Bronchial epithelial cell (primary cell): ENCODE results near the gene PMEL. TPM values are rescaled to one million over a fixed set of nuclear protein-coding genes. Genes with fewer than 3 reads are reported as not detected.
"Not testable (repeated sequence)": the region's sequence is repeated elsewhere in the genome, so short reads cannot be mapped to it uniquely, and the experiment has no call there.

ENCODE experiments used
- DNase-seq: peaks from one replicate; pipeline ENCODE4 v3.0.0-alpha.2; 2010; ENCODE audit warnings: low read depth
- FAIRE-seq: peaks from 2 replicates; lab custom pipeline; 2011; peaks lifted over from hg19 to GRCh38; lab: Jason Lieb, UNC
- H3K27me3 ChIP-seq: 2 replicates; pipeline ENCODE4 v1.5.1; 2011; ENCODE audit warnings: low read length; ENCODE audit not compliant: control insufficient read depth, insufficient read depth
- H3K36me3 ChIP-seq: 2 replicates; pipeline ENCODE4 v1.5.1; 2011; ENCODE audit warnings: low read length; ENCODE audit not compliant: control insufficient read depth, insufficient read depth
- H3K4me3 ChIP-seq: 2 replicates; pipeline ENCODE4 v1.5.1; 2011; ENCODE audit warnings: mild to moderate bottlenecking, low read depth, low read length, control low read depth
- total RNA-seq: library from RNA; depleted of rRNA; stranded (reverse); fragments of >200 nt; gene quantifications from 2 replicates; pipeline ENCODE4 v1.2.1, GENCODE V29; 2014
- TF ChIP-seq, protein P1 (sequence below): IDR thresholded peaks from 2 replicates; pipeline ENCODE4 v1.5.1; 2011; ENCODE audit warnings: mild to moderate bottlenecking, moderate library complexity, low read length, control low read depth, inconsistent platforms; ENCODE audit not compliant: insufficient read depth, severe bottlenecking

Gene PMEL
- total RNA-seq, 1 donor from 2014 or later, result 2.6 TPM

DNA sequence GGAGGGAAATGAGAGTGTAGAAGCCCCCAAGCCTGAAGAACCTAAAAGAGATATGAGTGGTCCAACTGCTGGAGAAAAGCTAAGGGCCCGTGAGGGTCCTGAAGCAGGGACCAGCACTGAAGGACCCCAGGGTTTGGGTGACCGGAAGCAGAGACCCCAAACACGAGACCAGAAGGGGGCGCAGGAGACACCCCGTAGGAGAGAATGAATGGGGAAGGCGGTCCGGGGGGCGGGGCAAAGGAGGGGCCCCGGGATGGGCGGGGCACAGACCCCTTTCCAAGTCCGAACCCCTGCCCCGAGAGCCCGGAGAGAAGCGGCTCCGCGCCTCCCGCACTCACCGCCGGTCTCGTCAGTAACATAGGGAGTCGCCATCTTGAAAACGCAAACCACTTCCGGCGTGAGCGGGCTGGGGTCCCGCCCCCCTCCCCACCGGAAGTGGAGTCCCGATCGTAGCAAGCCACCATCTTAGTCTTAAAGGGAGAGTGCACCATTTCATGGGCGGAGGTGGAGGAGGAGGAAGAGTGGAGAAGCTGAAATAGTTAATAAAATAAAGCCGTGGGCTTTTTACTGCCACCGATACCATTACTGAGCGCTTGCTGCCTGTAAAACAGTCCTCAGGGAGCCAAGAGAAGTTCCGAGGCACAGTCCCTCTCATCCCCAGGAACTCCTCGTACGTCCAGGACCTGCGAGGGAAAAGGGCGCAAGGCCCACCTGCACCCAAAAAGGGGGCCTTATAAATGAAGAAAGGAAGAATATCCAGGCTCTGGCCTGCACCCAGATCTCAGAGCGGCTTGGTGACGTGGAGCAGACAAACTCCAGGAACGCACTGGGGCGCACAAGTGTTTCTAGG is 38.9 kb downstream of the PMEL start:
- peak; percentile 81 for DNase-seq
- TF ChIP-seq, protein P1, sequence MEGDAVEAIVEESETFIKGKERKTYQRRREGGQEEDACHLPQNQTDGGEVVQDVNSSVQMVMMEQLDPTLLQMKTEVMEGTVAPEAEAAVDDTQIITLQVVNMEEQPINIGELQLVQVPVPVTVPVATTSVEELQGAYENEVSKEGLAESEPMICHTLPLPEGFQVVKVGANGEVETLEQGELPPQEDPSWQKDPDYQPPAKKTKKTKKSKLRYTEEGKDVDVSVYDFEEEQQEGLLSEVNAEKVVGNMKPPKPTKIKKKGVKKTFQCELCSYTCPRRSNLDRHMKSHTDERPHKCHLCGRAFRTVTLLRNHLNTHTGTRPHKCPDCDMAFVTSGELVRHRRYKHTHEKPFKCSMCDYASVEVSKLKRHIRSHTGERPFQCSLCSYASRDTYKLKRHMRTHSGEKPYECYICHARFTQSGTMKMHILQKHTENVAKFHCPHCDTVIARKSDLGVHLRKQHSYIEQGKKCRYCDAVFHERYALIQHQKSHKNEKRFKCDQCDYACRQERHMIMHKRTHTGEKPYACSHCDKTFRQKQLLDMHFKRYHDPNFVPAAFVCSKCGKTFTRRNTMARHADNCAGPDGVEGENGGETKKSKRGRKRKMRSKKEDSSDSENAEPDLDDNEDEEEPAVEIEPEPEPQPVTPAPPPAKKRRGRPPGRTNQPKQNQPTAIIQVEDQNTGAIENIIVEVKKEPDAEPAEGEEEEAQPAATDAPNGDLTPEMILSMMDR, result peak; percentile 80
- H3K27me3 ChIP-seq, result no peaks in the 10 kb centered on the region
- H3K36me3 ChIP-seq, result peaks cover 1% of the 10 kb centered on the region
- H3K4me3 ChIP-seq, result peak overlapping the region; percentile 48
- no peak for FAIRE-seq

DNA sequence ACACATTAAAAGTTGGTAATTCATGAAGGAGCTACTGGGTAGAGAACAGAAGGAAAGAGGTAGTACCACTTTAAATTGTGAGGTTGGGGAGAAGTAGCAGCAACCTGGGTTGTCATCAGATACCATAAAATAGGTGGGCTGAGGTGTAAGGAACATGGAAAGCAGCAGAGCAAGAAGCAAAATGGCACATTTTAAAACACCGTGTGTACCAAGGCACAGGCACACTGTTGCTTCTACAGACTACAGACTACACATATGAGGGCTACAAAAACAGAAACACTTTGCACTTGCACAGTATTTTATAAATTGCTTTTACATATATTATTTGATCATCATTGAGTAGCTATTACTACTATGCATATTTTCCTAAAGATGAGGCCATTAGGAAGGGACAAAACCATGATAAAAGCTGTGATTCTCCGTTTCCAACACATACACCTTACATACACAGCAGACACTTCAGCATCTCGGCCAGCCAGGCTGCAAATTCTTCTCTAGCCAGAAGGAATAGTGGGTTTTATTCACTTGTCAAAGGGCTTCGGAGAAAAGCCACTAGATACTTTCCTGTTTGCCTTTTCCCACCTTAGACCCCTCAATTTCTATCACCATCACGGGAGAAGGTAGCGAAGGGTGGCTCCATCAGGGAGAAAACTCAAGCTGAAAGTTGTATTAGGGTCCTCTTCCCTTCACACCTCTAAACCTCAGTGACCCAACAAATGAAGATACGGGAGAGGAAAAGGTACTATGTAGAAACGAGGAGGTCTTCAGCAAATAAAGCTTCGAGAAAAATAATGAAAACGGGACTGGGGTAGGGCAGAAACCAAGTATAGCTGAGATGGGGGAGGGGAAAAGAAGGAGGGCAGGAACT is 39.7 kb downstream of the PMEL start:
- Histone ChIP-seq H3K36me3 (peaks cover 1% of the 10 kb centered on the region), H3K4me3 (peak overlapping the region; percentile 48), H3K27me3 (no peaks in the 10 kb centered on the region)
- FAIRE-seq (no peak), DNase-seq (no peak)
- TF ChIP-seq, protein P1, result no peak

DNA sequence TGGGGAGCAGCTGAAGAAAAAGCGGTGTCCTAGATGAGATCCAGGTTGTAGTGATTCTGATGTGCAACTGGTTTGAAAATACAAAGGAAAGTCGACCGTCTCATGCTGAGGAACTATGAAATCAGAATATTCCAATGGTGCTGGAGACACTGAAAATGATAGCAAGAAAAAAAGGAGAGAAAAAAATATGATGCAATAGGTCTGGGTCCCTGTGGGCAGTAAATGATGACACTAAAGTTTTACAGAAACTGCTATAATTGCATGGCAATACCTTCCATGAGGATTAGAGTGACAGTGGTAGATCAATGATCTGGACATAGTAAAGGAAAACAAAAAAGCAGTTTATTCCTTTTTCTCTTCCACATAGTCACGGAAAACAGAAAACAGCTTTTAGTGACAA is 40.5 kb downstream of the PMEL start:
- TF ChIP-seq, protein P1, result no peak
- peaks cover 1% of the 10 kb centered on the region for H3K36me3 ChIP-seq
- H3K27me3 ChIP-seq, result no peaks in the 10 kb centered on the region
- no peak overlapping the region for H3K4me3 ChIP-seq
- FAIRE-seq (no peak), DNase-seq (no peak)

DNA sequence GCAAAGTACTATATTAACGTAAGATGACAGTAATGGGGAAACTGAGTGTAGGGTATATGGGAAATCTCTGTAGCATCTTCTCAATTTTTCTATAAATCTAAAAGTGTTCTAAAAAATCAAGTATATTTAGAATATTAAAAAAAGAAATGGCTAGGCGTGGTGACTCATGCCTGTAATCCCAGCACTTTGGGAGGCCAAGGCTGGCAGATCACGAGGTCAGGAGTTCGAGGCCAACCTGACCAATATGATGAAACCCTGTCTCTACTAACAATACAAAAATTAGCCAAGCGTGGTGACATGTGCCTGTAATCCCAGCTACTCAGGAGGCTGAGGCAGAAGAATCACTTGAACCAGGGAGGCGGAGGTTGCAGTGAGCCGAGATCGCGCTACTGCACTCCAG is 42.2 kb downstream of the PMEL start:
- not testable (repeated sequence) for H3K36me3 ChIP-seq, FAIRE-seq, H3K4me3 ChIP-seq, DNase-seq, H3K27me3 ChIP-seq

DNA sequence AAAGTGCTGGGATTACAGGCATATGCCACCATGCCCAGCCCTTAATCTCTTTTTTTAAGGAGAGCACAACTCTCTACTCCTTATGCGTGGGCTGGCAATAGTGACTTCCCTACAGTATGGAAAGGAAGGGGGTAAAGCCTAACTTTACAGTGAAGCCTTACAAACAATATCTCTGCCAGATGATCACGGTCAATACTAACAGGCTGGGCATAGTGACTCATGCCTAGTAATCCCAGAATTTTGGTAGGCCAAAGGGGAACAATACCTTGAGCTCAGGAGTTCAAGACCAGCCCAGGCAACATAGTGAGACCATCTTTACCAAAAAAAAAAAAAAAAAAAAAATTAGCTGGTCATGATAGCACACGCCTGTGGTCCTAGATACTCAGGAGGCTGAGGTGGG is 43.7 kb downstream of the PMEL start:
- DNase-seq (no peak), FAIRE-seq (no peak)
- TF ChIP-seq, protein P1, result no peak
- H3K36me3 ChIP-seq, result peaks cover 1% of the 10 kb centered on the region
- no peaks in the 10 kb centered on the region for H3K27me3 ChIP-seq
- H3K4me3 ChIP-seq, result no peak overlapping the region

DNA sequence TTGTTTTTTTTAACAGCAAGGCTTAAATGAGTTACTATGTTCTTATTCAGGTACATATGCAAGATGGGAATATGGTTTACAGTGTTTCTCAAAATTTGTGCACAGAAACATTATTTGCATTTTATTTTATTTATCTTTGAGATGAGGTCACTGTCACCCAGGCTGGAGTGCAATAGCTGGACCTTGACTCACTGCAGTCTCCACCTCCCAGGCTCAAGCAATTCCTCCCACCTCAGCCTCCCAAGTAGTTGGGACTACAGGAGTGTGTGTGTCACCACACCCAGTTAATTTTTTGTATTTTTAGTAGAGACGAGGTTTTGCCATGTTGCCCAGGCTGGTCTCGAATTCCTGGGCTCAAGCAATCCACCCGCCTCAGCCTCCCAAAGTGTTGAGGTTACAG is 46.8 kb downstream of the PMEL start:
- not testable (repeated sequence) for FAIRE-seq, H3K36me3 ChIP-seq, H3K27me3 ChIP-seq, DNase-seq, H3K4me3 ChIP-seq
